ENCODE data around the gene PDE2A.
A peak's percentile ranks its signal among the peaks of the same experiment; 100 is the strongest.

Gene PDE2A

GRCh38 chr11:72704028-72704782, 30.0 kb upstream of the PDE2A start:
- no peak for DNase-seq

GRCh38 chr11:72703267-72704008, 29.2 kb upstream of the PDE2A start:
- peak; percentile 25 for DNase-seq

GRCh38 chr11:72702577-72703241, 28.5 kb upstream of the PDE2A start:
- DNase-seq: no peak

GRCh38 chr11:72702096-72702495, 27.9 kb upstream of the PDE2A start:
- DNase-seq: no peak

GRCh38 chr11:72701466-72701865, 27.2 kb upstream of the PDE2A start:
- DNase-seq: no peak

- no peak for DNase-seq
These were observed 25.9 kb upstream of the PDE2A start for GRCh38 chr11:72700146-72700545.

- no peak for DNase-seq
These were observed 23.6 kb upstream of the PDE2A start for GRCh38 chr11:72697814-72698213.

GRCh38 chr11:72696866-72697700, 22.9 kb upstream of the PDE2A start:
- no peak for DNase-seq

- no peak for DNase-seq
These were observed 21.1 kb upstream of the PDE2A start for GRCh38 chr11:72695354-72695753.

- no peak for DNase-seq
These were observed 19.2 kb upstream of the PDE2A start for GRCh38 chr11:72693271-72693968.

- DNase-seq: no peak
These were observed 18.4 kb upstream of the PDE2A start for GRCh38 chr11:72692498-72693237.

- no peak for DNase-seq
These were observed 15.9 kb upstream of the PDE2A start for GRCh38 chr11:72690166-72690565.

GRCh38 chr11:72688929-72689328, 14.7 kb upstream of the PDE2A start:
- DNase-seq: no peak

- DNase-seq: no peak
These were observed 14.3 kb upstream of the PDE2A start for GRCh38 chr11:72688486-72688885.

GRCh38 chr11:72687326-72687725, 13.1 kb upstream of the PDE2A start:
- DNase-seq: no peak

GRCh38 chr11:72686639-72687220, 12.5 kb upstream of the PDE2A start:
- DNase-seq: no peak

GRCh38 chr11:72685560-72686480, 11.6 kb upstream of the PDE2A start:
- no peak for DNase-seq

- no peak for DNase-seq
These were observed 10.2 kb upstream of the PDE2A start for GRCh38 chr11:72684236-72684912.

GRCh38 chr11:72683782-72684200, 9.6 kb upstream of the PDE2A start:
- DNase-seq: peak; percentile 60

Measured in midbrain (tissue), 1 donor.